HCT116 (cell line): ENCODE measurements around the gene STK32C. TPM values are rescaled to one million over a fixed set of nuclear protein-coding genes. Genes with fewer than 3 reads are reported as not detected.
"Not testable (repeated sequence)": the region's sequence is repeated elsewhere in the genome, so short reads cannot be mapped to it uniquely, and the experiment has no call there.

Source experiments
- ATAC-seq: fragments of 200-7000 bp; cut with Tn5 transposase; 2 replicates; pipeline ENCODE4 v1.9.1; 2020; ENCODE audit warnings: mild to moderate bottlenecking, moderate library complexity
- BruUV-seq: library from RNA; stranded (reverse); fragments of 400-500 nt; replicated peaks from 2 replicates; lab custom pipeline; 2021; lab: Mats Ljungman, UMichigan
- CTCF ChIA-PET: fragments of 300-600 bp; sonication (Branson Sonifier 250); formaldehyde crosslinking; loops from one replicate; lab custom pipeline; 2021; ENCODE audit warnings: antibody characterized with exemption; lab: Charles Lee
- POLR2A ChIA-PET: fragments of 300-600, 350-600 bp; sonication (Branson Sonifier 250); formaldehyde crosslinking; loops from one replicate; lab custom pipeline; 2021; ENCODE audit warnings: antibody characterized with exemption; lab: Charles Lee
- RAD21 ChIA-PET, 2 experiments: fragments of 300-600 bp; sonication (Branson Sonifier 250); formaldehyde crosslinking; loops; one replicate each; lab custom pipeline; 2023; ENCODE audit warnings: low total read pairs in 2 of 2; ENCODE audit not compliant: uncharacterized antibody in 2 of 2, unreplicated experiment in 2 of 2, low non-redundant PET in 1 of 2; lab: Charles Lee
- DNase-seq: peaks from one replicate; pipeline ENCODE4 v3.0.0-alpha.2; 2010; ENCODE audit warnings: low read depth, low spot score
- H2AFZ ChIP-seq: fragments of 200-600 bp; shearing (Covaris generic), sonication (generic); 2 replicates; pipeline ENCODE4 v1.6.1; 2017; ENCODE audit warnings: low read depth, mixed run types, mixed read lengths, antibody characterized with exemption, low read length; ENCODE audit not compliant: poor library complexity, severe bottlenecking
- H3K27ac ChIP-seq: 2 replicates; pipeline ENCODE4 v1.5.1; 2012; ENCODE audit warnings: low read depth, low read length
- H3K27me3 ChIP-seq: fragments of 200-600 bp; sonication (generic); 2 replicates; pipeline ENCODE4 v1.6.1; 2016; ENCODE audit warnings: mixed run types, low read length, mixed read lengths; ENCODE audit not compliant: insufficient read depth
- H3K36me3 ChIP-seq, 2 experiments: fragments of 200-500 bp in 1 of 2; fragments of 200-600 bp in 1 of 2; sonication (Bioruptor generic) in 1 of 2; sonication (generic) in 1 of 2; 2 replicates each; pipeline versions ENCODE4 v1.5.1 to v1.6.1; 2014 to 2016; ENCODE audit warnings: low read length in 2 of 2, inconsistent platforms in 1 of 2, mixed read lengths in 1 of 2, mixed run types in 1 of 2; ENCODE audit not compliant: insufficient read depth in 2 of 2, control insufficient read depth in 1 of 2
- H3K4me1 ChIP-seq, 2 experiments: fragments of 200-600 bp in 1 of 2; sonication (generic) in 1 of 2; 2 replicates each; pipeline versions ENCODE4 v1.5.1 to v1.6.1; 2012 to 2017; ENCODE audit warnings: low read length in 2 of 2, inconsistent platforms in 1 of 2, mild to moderate bottlenecking in 1 of 2, mixed read lengths in 1 of 2, mixed run types in 1 of 2, moderate library complexity in 1 of 2; ENCODE audit not compliant: insufficient read depth in 2 of 2, control insufficient read depth in 1 of 2
- H3K4me2 ChIP-seq: fragments of 200-600 bp; sonication (generic); 2 replicates; pipeline ENCODE4 v1.6.1; 2017; ENCODE audit warnings: mixed run types, low read length, mixed read lengths
- H3K4me3 ChIP-seq, 2 experiments: fragments of 200-600 bp in 1 of 2; sonication (generic) in 1 of 2; replicated peaks in 1 of 2; 2 replicates each; pipeline ENCODE4 v1.5.1; 2011 to 2016; ENCODE audit warnings: low read length in 2 of 2, control low read depth in 1 of 2, low read depth in 1 of 2, mild to moderate bottlenecking in 1 of 2, mixed read lengths in 1 of 2, mixed run types in 1 of 2
- H3K79me2 ChIP-seq: fragments of 200-600 bp; sonication (generic); 2 replicates; pipeline ENCODE4 v1.6.1; 2017; ENCODE audit warnings: mild to moderate bottlenecking, mixed run types, low read length, moderate library complexity, mixed read lengths; ENCODE audit not compliant: insufficient read depth
- H3K9ac ChIP-seq: fragments of 200-600 bp; sonication (generic); 2 replicates; pipeline ENCODE4 v1.6.1; 2016; ENCODE audit warnings: low read length, mixed read lengths
- H3K9me2 ChIP-seq: fragments of 200-600 bp; sonication (generic), shearing (Covaris generic); 2 replicates; pipeline ENCODE4 v1.6.1; 2017; ENCODE audit warnings: mixed run types, mild to moderate bottlenecking, moderate library complexity; ENCODE audit not compliant: insufficient read depth
- H3K9me3 ChIP-seq, 2 experiments: fragments of 200-500 bp in 1 of 2; fragments of 200-600 bp in 1 of 2; sonication (Bioruptor generic) in 1 of 2; sonication (generic) in 1 of 2; 2 replicates each; pipeline ENCODE4 v1.6.1; 2014 to 2017; ENCODE audit warnings: low read length in 2 of 2, mixed read lengths in 2 of 2, inconsistent platforms in 1 of 2, low read depth in 1 of 2, mild to moderate bottlenecking in 1 of 2, mixed run types in 1 of 2, moderate library complexity in 1 of 2; ENCODE audit not compliant: control insufficient read depth in 1 of 2, insufficient read depth in 1 of 2
- H4K20me1 ChIP-seq: fragments of 200-600 bp; sonication (generic), shearing (Covaris generic); 2 replicates; pipeline ENCODE4 v1.6.1; 2017; ENCODE audit warnings: mixed run types, mild to moderate bottlenecking, moderate library complexity; ENCODE audit not compliant: insufficient read depth
- ATF3 ChIP-seq: IDR thresholded peaks from 2 replicates; pipeline ENCODE4 v1.6.1; 2012
- CBX3 ChIP-seq: IDR thresholded peaks from 2 replicates; pipeline ENCODE4 v1.6.1; 2012; ENCODE audit warnings: low read depth
- CTCF ChIP-seq, 3 experiments: fragments of 200-600 bp in 1 of 3; sonication (generic) in 1 of 3; IDR thresholded peaks in 2 of 3; conservative IDR thresholded peaks in 1 of 3; 2 replicates each; pipeline ENCODE4 v1.5.1; 2012 to 2017; ENCODE audit warnings: low read depth in 2 of 3, low read length in 2 of 3, antibody characterized with exemption in 1 of 3, borderline replicate concordance in 1 of 3, control low read depth in 1 of 3, mild to moderate bottlenecking in 1 of 3, mixed read lengths in 1 of 3, mixed run types in 1 of 3, moderate library complexity in 1 of 3; ENCODE audit not compliant: insufficient read depth in 1 of 3
- EGR1 ChIP-seq: IDR thresholded peaks from 2 replicates; pipeline ENCODE4 v1.6.1; 2012; ENCODE audit warnings: low read depth
- ELF1 ChIP-seq: IDR thresholded peaks from 2 replicates; pipeline ENCODE4 v1.6.1; 2012; ENCODE audit warnings: low read depth, borderline replicate concordance
- EZH2 ChIP-seq: fragments of 200-600 bp; sonication (generic); IDR thresholded peaks from 2 replicates; pipeline ENCODE4 v1.6.1; 2017; ENCODE audit warnings: antibody characterized with exemption, mixed run types
- FOSL1 ChIP-seq: IDR thresholded peaks from 2 replicates; pipeline ENCODE4 v1.6.1; 2012; ENCODE audit warnings: low read depth
- JUND ChIP-seq: IDR thresholded peaks from 2 replicates; pipeline ENCODE4 v1.6.1; 2012
- MAX ChIP-seq: IDR thresholded peaks from 2 replicates; pipeline ENCODE4 v1.6.1; 2012
- POLR2A ChIP-seq: IDR thresholded peaks from 2 replicates; pipeline ENCODE4 v1.7.0; 2011; ENCODE audit warnings: borderline replicate concordance; ENCODE audit not compliant: insufficient read depth, insufficient read length; ENCODE audit errors: extremely low read depth
- POLR2AphosphoS5 ChIP-seq: IDR thresholded peaks from 2 replicates; pipeline ENCODE4 v1.6.1; 2011; ENCODE audit warnings: mild to moderate bottlenecking, low read depth, low read length, moderate library complexity
- RAD21 ChIP-seq: IDR thresholded peaks from 2 replicates; pipeline ENCODE4 v1.6.1; 2012; ENCODE audit warnings: low read depth, mild to moderate bottlenecking
- YY1 ChIP-seq: IDR thresholded peaks from 2 replicates; pipeline ENCODE4 v1.6.1; 2011; ENCODE audit warnings: low read length, low read depth, moderate library complexity, mild to moderate bottlenecking; ENCODE audit not compliant: insufficient replicate concordance; ENCODE audit errors: extremely low read depth
- ZNF274 ChIP-seq: fragments of 200-500 bp; sonication (Bioruptor generic); IDR thresholded peaks from 2 replicates; pipeline ENCODE4 v1.6.1; 2014; ENCODE audit warnings: mild to moderate bottlenecking, low read depth, low read length, inconsistent platforms
- intact Hi-C: fragments of 100-400 bp; cut with micrococcal nuclease; formaldehyde crosslinking; loops from 2 replicates; pipeline ENCODE4 v1.10.0; 2022
- total RNA-seq: library from RNA; stranded (reverse); gene quantifications from one replicate; pipeline ENCODE4 v1.2.1, GENCODE V29; 2021; ENCODE audit not compliant: unreplicated experiment

The STK32C gene
- total RNA-seq, 1 experiment from 2014 or later, result 29.7 TPM

GRCh38 chr10:132316133-132316532, 8.4 kb upstream of the STK32C start:
- DNase-seq, result no peak
- no peaks in the 10 kb centered on the region for H3K79me2 ChIP-seq
- ChIA-PET POLR2A (no interaction called here), RAD21 (no interaction called here), CTCF (interaction anchor here (1.2 kb wide), 1 partner anchor 38 kb away, joined by 3 read pairs; no protein-coding TSS in a partner anchor)
- peaks cover 19 to 33% of the 10 kb centered on the region in 2 experiments for H3K4me1 ChIP-seq
- H3K4me2 ChIP-seq, result no peak overlapping the region
- no peaks in the 10 kb centered on the region for H4K20me1 ChIP-seq
- ATAC-seq, result no peak
- H3K4me3 ChIP-seq, result no peak overlapping the region
- no peak overlapping the region for H3K27ac ChIP-seq
- H3K9me2 ChIP-seq, result no peaks in the 10 kb centered on the region
- no peak overlapping the region for H2AFZ ChIP-seq
- BruUV-seq, result no TSS peak
- H3K9me3 ChIP-seq, result no peaks in the 10 kb centered on the region
- no peaks in the 10 kb centered on the region for H3K36me3 ChIP-seq
- no peaks in the 10 kb centered on the region for H3K27me3 ChIP-seq
- TF ChIP-seq EGR1 (no peak), JUND (no peak), CBX3 (no peak)
- H3K9ac ChIP-seq, result no peak overlapping the region
- intact Hi-C loops, result no loop called here

GRCh38 chr10:132314881-132315280, 7.1 kb upstream of the STK32C start:
- H3K79me2 ChIP-seq, H4K20me1 ChIP-seq, H3K9me3 ChIP-seq, H2AFZ ChIP-seq, BruUV-seq, H3K9me2 ChIP-seq, H3K9ac ChIP-seq, ATAC-seq, intact Hi-C loops, POLR2A ChIA-PET, CTCF ChIA-PET, RAD21 ChIA-PET, H3K27ac ChIP-seq, H3K4me2 ChIP-seq, H3K27me3 ChIP-seq, DNase-seq, H3K36me3 ChIP-seq, H3K4me3 ChIP-seq: not testable (repeated sequence)
- peaks cover 16 to 25% of the 10 kb centered on the region in 2 experiments for H3K4me1 ChIP-seq

- no peaks in the 10 kb centered on the region for H3K9me3 ChIP-seq
- ChIA-PET POLR2A (no interaction called here), CTCF (no interaction called here), RAD21 (no interaction called here)
- no peaks in the 10 kb centered on the region for H3K9me2 ChIP-seq
- no peak for DNase-seq
- no peak overlapping the region for H2AFZ ChIP-seq
- no peaks in the 10 kb centered on the region for H3K27me3 ChIP-seq
- no peak overlapping the region for H3K4me3 ChIP-seq
- no peaks in the 10 kb centered on the region for H3K36me3 ChIP-seq
- intact Hi-C loops, result no loop called here
- H3K27ac ChIP-seq, result no peak overlapping the region
- no peak for ATAC-seq
- no peak overlapping the region for H3K4me2 ChIP-seq
- H4K20me1 ChIP-seq, result no peaks in the 10 kb centered on the region
- no peak overlapping the region for H3K9ac ChIP-seq
- H3K79me2 ChIP-seq, result no peaks in the 10 kb centered on the region
- no TSS peak for BruUV-seq
- peaks cover 10 to 19% of the 10 kb centered on the region in 2 experiments for H3K4me1 ChIP-seq
- no peak for TF ChIP-seq FOSL1
- TF ChIP-seq RAD21, result no peak
- TF ChIP-seq EZH2, result no peak
- no peak for TF ChIP-seq MAX
- no peak for TF ChIP-seq CBX3
- no peak for TF ChIP-seq YY1
- no peak for TF ChIP-seq ELF1
- TF ChIP-seq ZNF274, result no peak
- no peak for TF ChIP-seq POLR2AphosphoS5
- no peak for TF ChIP-seq ATF3
- no peak for TF ChIP-seq POLR2A
- TF ChIP-seq CTCF (IDR thresholded peaks at IDR 0.05 in 2 of 3, conservative IDR thresholded peaks at IDR 0.05 in 1 of 3; ENCODE audit: borderline replicate concordance in 1 of 3, insufficient read depth in 1 of 3, low read depth in 2 of 3, low read length in 2 of 3), result no peak
Measured at GRCh38 chr10:132314336-132314735, 6.6 kb upstream of the STK32C start.
